ENCODE measurements around the gene ENAM.
"Not testable (repeated sequence)": the region's sequence is repeated elsewhere in the genome, so short reads cannot be mapped to it uniquely, and the experiment has no call there.

Gene ENAM

DNA sequence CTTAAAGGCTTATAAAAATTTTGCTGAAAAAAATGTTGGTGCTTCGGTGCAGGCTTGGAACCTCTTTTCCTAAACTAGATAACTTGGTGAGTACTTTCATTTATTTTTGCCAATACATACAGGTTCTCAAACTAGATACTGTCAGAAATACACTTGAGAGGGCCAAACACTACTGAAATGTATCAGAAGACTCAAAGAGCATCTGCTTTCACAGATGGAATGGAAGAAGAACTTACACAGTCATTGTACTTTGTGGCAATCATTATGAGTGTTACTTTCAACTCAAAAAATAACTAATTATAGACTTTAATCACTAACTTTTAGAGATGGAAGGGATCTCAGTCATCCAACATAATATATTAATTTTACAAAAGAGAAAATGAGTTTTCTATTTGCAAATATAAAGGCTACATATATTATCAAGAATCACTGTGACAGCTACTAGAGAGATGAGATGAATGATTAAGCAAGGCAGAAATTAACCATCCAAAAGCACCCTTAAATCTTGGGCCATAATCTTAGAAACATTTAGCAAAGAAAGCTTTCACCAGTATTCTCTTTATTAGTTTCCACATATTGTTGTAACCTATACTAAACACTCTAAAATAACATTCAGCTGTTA, 1.0 kb downstream of the ENAM start:
- H3K27ac ChIP-seq, result no peak overlapping the region
- TF ChIP-seq, protein P1, sequence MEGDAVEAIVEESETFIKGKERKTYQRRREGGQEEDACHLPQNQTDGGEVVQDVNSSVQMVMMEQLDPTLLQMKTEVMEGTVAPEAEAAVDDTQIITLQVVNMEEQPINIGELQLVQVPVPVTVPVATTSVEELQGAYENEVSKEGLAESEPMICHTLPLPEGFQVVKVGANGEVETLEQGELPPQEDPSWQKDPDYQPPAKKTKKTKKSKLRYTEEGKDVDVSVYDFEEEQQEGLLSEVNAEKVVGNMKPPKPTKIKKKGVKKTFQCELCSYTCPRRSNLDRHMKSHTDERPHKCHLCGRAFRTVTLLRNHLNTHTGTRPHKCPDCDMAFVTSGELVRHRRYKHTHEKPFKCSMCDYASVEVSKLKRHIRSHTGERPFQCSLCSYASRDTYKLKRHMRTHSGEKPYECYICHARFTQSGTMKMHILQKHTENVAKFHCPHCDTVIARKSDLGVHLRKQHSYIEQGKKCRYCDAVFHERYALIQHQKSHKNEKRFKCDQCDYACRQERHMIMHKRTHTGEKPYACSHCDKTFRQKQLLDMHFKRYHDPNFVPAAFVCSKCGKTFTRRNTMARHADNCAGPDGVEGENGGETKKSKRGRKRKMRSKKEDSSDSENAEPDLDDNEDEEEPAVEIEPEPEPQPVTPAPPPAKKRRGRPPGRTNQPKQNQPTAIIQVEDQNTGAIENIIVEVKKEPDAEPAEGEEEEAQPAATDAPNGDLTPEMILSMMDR (conservative IDR thresholded peaks at IDR 0.05), result no peak

DNA sequence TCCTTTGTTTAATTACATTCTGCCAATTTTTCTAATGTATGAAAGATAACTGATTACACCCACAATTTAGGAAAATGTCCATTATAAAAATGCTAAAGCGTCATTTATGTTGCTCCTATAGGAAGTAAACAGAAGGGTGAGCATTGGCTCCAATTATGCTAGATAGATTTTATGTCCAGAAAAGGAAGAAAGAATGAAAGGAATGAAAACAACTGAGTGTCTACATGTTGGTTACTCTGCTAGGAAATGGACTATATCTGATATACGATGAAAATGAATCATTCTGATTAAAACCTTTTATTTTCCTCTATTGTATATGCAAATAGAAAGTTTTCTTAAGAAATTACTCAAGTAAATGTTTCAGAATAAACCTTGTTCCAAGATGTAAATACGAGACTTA, 1.6 kb downstream of the ENAM start:
- H3K27ac ChIP-seq, result no peak overlapping the region
- TF ChIP-seq, protein P1 (conservative IDR thresholded peaks at IDR 0.05), result no peak

DNA sequence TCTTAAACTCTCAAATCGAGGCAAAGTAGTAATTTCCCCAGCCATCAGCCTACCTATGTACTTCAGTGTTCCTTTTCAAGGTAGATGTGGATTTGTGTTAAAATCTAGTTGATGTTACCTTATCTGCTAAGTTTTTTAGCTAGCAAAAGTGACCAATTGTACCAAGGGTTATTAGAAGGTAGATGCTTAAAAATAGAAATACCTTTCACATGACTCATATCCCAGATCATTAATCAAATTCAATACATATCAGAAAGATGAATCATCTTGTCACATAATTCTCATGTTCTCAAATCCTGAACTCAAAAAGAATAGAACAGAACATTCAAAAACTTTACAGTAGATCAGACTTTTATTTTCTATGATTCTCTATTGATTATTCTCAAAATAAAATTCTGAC, 3.5 kb downstream of the ENAM start:
- no peak overlapping the region for H3K27ac ChIP-seq
- TF ChIP-seq, protein P1 (conservative IDR thresholded peaks at IDR 0.05), result no peak

DNA sequence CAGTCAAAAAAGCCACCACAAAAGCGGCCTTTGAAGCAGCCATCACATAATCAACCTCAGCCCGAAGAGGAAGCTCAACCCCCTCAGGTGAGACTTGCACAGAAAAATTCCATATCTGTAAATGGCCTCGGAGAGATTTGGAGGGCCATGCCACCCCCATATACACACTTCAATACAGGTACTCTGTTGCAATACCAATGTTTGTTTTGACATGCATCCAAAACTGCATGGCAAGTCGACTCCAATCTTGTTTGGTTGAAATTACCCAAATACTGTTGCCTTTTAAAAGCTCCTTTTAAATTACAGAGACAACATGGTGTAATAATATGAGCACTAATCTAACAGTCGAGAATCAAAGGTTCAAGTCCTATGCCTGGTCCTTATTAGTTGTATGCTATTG, 5.9 kb downstream of the ENAM start:
- TF ChIP-seq, protein P1 (conservative IDR thresholded peaks at IDR 0.05), result no peak

DNA sequence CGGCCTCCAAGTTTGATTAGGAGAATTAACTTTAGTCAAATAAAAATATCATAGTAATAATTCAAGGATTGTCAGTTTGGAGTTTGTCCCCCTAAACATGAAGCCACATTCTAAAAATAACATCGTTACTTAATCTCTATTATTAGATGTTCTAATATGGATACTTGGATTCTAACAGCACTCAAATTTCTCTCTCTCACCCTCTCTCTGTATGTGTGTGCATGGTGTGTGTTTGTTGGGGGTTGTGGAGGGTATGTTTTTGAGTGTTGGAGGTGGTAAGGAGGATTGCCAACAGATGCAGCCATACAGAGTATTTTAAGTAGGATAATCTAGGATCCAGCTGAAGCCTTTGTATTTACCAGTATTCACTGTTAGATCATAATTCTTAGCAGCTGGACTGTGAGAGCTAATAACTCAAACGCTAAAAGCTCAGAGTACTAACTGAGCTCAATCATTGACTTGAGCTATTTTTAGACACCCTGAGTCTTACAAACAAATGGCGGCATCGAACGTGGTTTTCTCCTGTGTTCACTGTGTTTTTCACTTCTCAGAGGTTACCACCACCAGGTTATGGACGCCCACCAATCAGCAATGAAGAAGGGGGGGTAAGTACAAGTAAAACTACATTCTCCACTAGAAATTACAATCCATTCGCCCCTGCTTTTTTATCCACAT, 8.8 kb downstream of the ENAM start:
- TF ChIP-seq, protein P1 (conservative IDR thresholded peaks at IDR 0.05), result no peak
- H3K27ac ChIP-seq, result peak overlapping the region; percentile 7; the same call in 1 of the 2 replicates

More for the DNA sequence above, 5.9 kb downstream of the ENAM start:
- H3K27ac ChIP-seq, result no peak overlapping the region

DNA sequence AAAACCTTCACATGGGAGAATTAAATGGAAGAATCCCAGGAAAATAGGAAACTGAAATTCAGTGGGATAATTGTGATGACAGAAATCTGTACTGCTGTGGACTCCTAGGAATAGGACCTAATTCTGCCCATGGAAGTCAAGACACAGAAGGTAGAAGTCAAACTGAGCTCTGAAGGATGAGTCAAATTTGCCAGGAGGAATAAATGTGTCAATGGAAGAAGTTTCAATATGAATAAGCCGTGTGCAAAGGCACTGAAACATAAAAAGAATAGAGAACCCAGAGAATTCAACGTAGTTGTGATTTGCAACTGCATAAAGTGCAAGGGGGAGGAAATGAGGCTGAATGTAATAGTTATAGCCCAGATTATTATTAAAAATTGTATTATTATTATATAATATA, 11.6 kb downstream of the ENAM start:
- TF ChIP-seq, protein P1 (conservative IDR thresholded peaks at IDR 0.05), result no peak

DNA sequence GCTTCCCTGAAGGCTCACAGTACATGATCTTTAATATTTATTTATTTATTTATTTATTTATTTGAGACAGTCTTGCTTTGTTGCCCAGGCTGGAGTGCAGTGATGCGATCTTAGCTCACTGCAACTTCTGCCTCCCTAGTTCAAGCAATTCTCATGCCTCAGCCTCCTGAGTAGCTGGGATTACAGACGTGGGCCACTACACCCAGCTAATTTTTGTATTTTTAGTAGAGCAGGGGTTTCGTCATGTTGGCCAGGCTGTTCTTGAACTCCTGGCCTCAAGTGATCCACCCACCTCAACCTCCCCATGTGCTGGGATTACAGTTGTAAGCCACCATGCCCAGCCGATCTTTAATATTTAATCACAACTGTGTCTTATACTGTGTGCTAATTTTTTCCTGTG, 22.2 kb downstream of the ENAM start:
- H3K27ac ChIP-seq, result not testable (repeated sequence)

More for the DNA sequence above, 11.6 kb downstream of the ENAM start:
- H3K27ac ChIP-seq, result no peak overlapping the region

DNA sequence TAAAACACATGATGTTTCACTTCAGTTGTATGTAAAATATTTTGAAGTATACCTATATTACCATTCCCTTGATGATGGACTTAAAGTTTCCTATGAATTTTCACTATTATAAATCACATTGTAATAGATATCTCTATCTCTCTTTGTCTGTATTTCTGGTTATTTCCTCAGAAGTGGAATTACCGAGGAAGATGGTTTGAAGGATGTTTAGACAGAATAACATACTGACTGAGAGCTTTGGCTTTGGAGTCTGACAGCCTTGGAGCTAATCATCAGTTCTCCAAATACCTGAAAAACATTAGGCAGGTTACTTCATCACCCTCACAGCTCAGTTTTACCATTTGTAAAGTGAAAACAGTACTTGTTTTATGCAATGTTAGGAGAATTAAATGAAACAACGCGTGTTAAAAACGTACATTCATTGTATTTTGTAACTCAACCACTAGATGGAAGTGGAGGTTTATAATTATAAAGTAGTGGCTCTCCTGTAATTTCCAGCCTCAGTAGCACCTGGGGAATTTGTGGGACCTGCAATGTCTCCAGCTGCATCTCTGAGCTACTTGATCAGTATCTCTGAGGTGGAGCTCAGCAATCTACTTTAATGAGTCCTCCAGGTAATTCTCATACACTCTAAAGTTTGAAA, 23.4 kb downstream of the ENAM start:
- no peak overlapping the region for H3K27ac ChIP-seq
- TF ChIP-seq, protein P1 (conservative IDR thresholded peaks at IDR 0.05), result peak; percentile 80
